HL-60 (cell line): Measurements from ENCODE around the gene ARID1B.

Experiments used
- DNase-seq, 2 experiments: peaks; one replicate each; pipeline ENCODE4 v3.0.0-alpha.2; 2010 to 2020; ENCODE audit warnings: low read depth in 1 of 2, low spot score in 1 of 2
- H3K27ac ChIP-seq: fragments of 250-450 bp; sonication (Bioruptor Pico); replicated peaks from 2 replicates; pipeline ENCODE4 v1.5.1; 2020; ENCODE audit warnings: mild to moderate bottlenecking, moderate library complexity
- H3K27me3 ChIP-seq: fragments of 250-450 bp; sonication (Bioruptor Pico); 2 replicates; pipeline ENCODE4 v1.5.1; 2021; ENCODE audit warnings: mild to moderate bottlenecking, moderate library complexity; ENCODE audit not compliant: insufficient read depth, poor library complexity, severe bottlenecking
- H3K4me3 ChIP-seq: replicated peaks from 2 replicates; pipeline ENCODE4 v1.5.1; 2011; ENCODE audit warnings: mild to moderate bottlenecking, control low read depth, low read length; ENCODE audit not compliant: insufficient read depth
- CTCF ChIP-seq: IDR thresholded peaks from one replicate; pipeline ENCODE4 v1.5.1; 2011; ENCODE audit warnings: low read length, control low read depth, inconsistent platforms; ENCODE audit not compliant: insufficient read depth
- GABPA ChIP-seq: IDR thresholded peaks from 2 replicates; pipeline ENCODE4 v1.6.1; 2012; ENCODE audit warnings: low read depth
- POLR2AphosphoS5 ChIP-seq: IDR thresholded peaks from 2 replicates; pipeline ENCODE4 v1.6.1; 2012; ENCODE audit warnings: low read depth
- REST ChIP-seq: IDR thresholded peaks from 2 replicates; pipeline ENCODE4 v1.6.1; 2012; ENCODE audit warnings: low read depth; ENCODE audit not compliant: insufficient replicate concordance
- SPI1 ChIP-seq: IDR thresholded peaks from 2 replicates; pipeline ENCODE4 v1.6.1; 2012; ENCODE audit warnings: low read depth, mild to moderate bottlenecking, borderline replicate concordance

The ARID1B gene

GRCh38 chr6:157064502-157064901, 287.3 kb downstream of the ARID1B start:
- Histone ChIP-seq H3K4me3 (no peak overlapping the region), H3K27me3 (no peaks in the 10 kb centered on the region), H3K27ac (no peak overlapping the region)
- TF ChIP-seq CTCF (no peak), SPI1 (no peak), POLR2AphosphoS5 (no peak), GABPA (no peak), REST (no peak)
- DNase-seq = no peak

GRCh38 chr6:157065366-157065765, 288.2 kb downstream of the ARID1B start:
- no peaks in the 10 kb centered on the region for H3K27me3 ChIP-seq
- no peak overlapping the region for H3K4me3 ChIP-seq
- TF ChIP-seq REST (no peak), CTCF (no peak), SPI1 (no peak), POLR2AphosphoS5 (no peak), GABPA (no peak)
- H3K27ac ChIP-seq = no peak overlapping the region
- DNase-seq = no peak

GRCh38 chr6:157066781-157067491, 289.8 kb downstream of the ARID1B start:
- no peak overlapping the region for H3K27ac ChIP-seq

More at GRCh38 chr6:157066781-157067491, 289.8 kb downstream of the ARID1B start:
- Histone ChIP-seq H3K27me3 (no peaks in the 10 kb centered on the region), H3K4me3 (no peak overlapping the region)
- DNase-seq = no peak
- TF ChIP-seq CTCF (no peak), GABPA (no peak), POLR2AphosphoS5 (no peak), REST (no peak), SPI1 (no peak; the same call in 1 of the 2 replicates)
